ENCODE data around the gene LILRB5.
"Not testable (repeated sequence)": the region's sequence is repeated elsewhere in the genome, so short reads cannot be mapped to it uniquely, and the experiment has no call there.

LILRB5 gene

DNA sequence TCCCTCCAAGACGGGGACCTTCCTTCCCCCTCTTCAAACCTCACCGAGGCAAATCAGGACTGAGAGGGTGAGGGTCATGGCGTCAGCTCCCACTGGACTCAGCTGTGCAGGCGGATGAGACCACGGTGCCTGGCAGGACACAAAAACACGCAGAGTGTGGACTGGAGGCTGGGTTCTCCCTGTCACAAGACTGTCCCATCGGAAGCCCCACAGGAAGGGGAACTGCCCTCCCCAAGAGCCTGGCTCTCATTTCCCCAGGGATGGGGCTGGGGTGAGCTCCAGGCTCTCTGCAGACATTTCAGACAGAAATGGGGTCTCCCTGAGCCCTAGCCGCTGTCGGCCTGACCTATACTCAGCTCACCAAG lies at the start of gene LILRB5:
Gene LILRB5 (minus strand): TSS at position 158 of the 365 bp plus-strand sequence. CDS start 80 bp downstream, at position 78.
- no peak for DNase-seq

DNA sequence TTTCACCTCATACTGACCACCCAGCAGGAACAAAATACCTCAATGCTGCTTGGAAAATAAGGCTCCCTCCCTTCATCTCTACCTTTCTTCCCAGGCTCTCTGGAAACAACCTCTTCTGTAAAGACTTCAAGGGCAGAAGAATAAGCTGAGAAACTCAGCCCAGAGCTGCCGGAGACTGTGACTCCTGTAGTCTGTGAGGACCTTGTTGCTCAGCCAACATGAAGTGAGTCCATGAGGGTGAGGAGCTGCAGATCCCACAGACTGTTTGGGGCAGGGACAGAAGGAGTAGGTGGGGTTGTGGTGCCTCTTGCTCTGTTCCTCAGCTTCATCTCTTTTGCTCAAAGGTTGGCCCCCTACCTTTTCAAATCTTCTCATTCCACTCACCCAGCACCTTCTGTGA lies 48.1 kb upstream of the LILRB5 start:
- no peak for DNase-seq

DNA sequence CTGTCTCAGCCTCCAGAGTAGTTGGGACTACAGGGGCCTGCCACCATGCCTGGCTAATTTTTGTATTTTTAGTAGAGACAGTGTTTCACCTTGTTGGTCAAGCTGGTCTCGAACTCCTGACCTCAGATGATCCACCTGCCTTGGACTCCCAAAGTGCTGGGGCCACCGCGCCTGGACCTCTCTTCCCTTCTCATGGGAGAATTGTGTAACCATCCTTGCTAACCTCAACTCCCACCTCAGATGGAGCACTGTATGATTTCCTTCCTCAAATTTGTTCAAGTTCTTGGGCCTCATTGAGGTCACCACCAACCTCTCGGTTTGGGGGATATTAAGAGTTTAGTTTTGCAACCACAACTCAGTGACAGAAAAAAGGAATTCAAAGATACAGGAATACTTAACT lies 45.2 kb upstream of the LILRB5 start:
- DNase-seq, result no peak

DNA sequence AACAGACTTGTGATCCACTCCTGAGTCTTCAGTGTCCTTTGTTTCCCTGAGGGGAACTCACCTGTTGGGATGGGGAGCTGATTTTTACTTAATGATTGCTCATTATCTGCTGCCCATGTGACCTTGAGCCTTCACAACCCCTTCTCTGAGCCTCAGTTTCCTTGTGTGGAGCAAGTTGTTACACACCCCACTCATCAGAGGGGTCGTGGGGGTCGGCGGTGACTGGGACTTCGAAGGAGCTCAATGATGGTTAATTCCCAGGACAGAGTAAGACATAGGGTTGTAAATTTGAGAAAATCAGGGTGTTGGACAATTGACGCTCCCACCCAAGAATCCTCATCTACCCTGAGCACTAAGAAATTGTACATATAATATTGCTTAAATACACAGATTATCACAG lies 42.4 kb upstream of the LILRB5 start:
- DNase-seq, result no peak

DNA sequence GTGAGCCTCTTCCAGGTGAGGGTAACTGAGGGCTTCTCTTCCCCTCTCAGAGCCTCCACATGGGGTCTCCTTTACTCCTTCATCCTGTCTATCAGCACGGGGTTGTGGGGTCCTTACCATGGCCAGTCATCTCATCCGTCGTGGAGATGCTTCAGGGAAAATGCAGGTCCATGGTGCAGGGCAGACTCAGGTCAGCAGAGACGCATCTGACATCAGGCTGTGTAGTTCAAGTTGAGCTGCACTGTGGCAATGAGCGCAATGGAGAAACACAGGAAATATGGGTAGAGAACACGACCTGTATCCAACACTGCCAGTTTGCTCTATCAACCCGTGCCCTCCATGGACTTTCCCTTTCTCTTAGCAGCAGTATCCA lies 42.0 kb upstream of the LILRB5 start:
- DNase-seq, result no peak

DNA sequence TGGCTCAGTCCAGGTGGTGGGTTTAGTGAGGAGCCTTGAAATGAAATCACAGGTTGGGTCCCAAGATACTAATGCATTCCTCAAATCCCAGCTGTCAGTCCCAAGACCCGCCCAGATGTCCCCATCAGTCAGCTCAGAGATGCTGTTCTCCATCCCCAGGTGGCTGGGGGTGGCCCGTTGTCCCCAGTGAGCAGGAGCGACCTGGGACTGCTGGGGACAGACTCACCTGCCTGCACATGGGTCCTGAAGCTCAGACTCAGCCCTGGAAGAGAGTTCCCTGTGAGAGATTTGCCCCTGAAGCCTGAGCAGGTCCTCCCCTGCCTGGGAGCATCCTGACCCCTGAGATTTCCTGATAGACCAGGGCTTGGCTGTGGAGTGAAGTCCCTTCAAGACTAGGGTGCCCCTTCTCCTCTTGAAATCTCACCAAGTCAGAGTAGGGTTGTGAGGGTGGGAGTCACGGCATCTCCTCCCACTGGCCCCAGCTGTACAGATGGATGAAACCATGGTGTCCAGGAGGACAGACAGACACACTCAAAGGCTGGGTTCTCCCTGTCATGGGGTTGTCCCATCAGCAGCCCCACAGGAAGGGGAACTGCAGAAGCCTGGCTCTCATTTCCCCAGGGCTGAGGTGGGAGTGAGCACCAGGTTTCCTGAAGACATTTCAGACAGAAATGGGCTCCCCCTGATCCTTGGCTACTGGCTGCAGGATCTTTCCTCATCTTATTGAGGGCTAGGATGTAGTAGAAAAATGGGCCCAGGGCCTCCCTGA lies 41.5 kb upstream of the LILRB5 start:
- DNase-seq, result no peak

DNA sequence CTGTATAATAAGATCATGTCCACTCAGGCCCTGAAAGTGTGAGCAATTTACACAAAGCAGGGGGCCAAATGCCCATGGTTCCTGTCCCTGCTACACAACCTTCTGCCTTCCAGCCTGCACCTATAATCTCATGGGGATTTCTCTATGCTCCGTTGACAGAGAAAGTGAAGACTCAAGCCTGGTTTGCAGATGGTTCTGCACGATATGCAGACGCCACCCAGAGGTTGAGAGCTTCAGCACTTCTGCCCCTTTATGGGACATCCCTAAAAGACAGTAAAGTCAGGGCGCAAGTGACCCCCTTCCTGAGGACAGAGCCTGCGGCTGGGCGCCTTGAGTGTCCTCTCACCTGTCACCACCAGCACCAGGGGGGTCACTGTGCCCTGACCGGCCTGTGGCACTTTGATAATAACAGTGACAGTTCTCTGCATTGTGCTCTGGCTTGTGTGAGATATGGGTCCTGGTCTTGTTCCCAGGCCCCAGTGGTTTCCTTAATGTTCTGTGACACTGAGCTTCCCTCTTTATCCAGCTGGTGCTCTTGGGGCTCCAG lies 40.8 kb upstream of the LILRB5 start:
- DNase-seq, result no peak

DNA sequence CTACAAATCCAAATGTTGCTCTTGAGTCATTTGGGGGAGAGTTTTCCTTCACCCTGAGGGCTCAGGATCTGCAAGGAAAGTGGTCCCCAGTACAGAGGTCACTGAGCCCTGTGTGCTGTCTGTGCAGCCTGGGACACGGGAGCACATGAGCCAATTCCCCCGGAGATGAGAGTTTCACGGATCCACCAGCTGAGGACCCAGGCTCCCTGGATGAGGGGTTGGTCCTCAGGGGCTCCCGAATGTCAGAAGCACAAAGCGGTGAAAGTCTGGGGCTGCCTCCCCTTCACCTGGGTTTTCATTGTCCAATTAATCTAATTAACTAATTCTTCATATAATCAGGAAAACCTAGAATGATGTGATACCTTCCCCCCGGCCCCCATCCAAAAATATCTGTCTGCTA lies 37.5 kb upstream of the LILRB5 start:
- no peak for DNase-seq

DNA sequence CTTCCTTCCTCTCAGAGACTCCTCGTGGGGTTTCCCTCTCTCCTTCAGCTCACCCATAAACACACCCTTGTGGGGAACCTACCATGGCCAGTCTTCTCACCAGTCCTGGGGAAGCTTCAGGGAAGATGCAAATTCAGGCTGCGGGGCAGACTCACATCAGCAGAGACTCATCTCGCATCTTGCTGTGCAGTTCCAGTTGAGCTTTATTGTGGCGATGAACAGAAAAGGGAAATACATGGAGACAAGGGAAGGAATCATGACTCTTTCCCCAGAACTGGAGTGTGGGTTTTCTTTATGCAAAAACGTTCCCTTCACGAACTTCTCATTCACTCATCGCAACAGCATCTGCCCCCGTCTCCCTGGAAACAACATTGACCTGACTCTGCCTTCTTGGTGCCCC lies 32.1 kb upstream of the LILRB5 start:
- not testable (repeated sequence) for DNase-seq

DNA sequence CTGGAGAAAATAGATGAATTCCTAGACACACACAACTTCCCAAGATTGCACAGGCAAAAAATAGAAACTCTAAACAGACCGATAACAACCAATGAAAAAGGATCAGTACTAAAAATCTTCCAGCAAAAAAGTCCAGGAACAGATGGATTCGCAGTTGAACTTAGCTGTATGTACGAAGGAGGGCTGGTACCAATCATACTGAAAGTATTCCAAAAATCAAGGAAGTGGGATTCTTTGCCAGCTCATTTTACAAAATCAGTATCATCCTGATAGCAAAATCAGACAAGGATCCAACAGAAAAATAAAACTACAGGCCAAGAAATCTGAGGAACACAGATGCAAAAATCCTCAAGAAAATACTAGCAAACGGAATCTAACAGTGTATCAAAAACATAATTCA lies 30.4 kb upstream of the LILRB5 start:
- DNase-seq, result no peak

DNA sequence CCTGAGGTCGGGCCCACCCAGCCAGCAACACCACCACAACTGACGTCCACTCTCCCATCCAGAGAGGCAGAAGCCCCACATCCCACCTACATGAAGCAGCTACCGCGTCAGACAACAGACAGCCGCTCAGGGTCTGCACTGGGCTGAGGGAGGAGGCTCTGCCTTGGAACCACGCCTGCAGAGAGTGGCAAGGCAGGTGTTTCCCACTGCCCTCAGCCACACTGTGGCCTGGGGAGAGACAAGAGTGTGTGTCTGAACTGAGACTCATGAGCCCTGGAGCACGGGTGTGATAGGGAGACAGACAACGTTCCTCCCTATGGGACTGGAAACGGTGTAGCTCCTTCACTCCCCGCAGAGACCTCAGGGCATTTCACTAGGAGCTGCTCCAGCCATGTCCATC lies 29.2 kb upstream of the LILRB5 start:
- DNase-seq, result not testable (repeated sequence)

DNA sequence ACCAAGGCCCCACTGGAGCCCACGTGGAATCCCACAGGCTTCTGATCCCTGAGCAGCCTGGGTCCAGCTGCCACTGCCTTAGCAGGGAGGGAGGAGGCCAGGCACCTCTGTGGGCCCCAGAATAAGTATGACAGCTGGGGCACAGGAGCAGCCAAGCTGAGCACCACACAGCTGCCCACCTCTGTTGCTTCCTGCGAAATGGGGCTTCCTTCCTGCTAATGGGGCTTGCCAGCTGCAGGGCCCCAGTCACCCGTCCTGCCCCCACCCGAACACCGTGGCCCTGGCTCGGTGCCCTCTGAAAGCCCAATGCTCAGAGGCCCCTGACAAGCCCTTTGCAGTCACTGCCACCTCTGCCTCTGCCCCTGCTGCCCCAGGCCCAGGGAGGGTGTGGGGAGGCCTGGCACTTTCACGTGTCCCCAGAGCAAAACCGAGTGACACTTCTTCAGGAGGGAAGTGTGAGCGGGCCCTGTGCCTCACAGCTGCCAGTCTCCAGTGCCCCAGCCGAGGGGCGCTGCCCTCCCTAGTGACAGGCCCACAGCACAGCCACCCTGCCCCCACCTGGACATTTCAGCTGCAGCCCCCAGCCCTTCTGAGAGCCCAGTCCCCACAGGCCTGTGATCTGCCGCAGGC lies 28.5 kb upstream of the LILRB5 start:
- not testable (repeated sequence) for DNase-seq

DNA sequence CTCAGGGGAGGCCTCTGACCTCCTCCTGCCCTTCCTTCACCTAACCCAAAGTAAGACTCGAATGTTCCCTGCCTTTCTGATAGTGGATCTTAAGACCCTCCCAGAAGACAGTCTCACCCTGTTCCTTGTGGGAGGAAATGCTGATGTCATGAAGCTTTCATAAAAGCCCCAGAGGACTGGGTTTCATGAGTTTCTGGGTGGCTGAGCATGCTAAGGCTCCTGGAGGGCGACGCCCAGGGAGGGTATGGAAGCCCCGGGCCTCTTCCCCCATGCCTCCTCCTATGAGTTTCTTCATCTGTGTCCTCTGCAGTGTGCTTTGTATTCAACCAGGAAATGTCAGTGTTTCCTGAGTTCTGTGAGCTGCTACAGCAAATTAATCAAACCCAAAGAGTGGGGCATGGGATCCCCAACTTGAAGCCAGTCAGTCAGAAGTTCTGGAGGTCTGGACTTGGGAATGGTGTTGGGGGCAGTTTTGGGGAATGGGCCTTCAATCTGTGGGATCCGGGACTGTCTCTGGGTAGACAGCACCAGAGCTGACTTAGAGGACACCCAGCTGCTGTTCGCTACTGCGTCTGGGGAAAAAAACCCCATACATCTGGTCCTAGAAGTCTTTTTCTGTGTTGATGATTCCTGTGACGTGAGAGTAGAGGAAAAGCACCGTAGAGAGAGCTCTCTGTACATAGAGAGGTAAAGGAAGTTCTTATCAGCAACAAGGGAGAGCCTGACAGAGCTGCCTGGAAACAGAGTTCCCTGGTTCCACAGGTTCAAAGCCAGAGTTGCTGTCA lies 25.8 kb upstream of the LILRB5 start:
- no peak for DNase-seq

DNA sequence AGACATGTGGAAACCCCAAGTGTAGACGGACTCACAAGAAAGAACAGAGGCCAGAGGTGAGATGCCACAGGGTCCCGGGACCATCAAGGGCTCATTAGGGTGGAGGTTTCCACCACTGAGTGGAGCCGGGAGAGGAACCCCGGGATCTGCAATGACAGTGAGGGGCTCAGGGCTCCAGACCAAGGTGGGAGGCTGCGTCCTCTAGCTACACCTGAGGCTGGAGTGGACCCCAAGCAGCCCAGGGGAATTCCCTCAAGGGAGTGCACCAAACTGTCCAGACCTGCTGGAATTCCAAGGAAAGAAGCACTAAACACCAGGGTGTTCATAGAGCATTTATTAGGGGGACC lies 24.6 kb upstream of the LILRB5 start:
- DNase-seq, result not testable (repeated sequence)

DNA sequence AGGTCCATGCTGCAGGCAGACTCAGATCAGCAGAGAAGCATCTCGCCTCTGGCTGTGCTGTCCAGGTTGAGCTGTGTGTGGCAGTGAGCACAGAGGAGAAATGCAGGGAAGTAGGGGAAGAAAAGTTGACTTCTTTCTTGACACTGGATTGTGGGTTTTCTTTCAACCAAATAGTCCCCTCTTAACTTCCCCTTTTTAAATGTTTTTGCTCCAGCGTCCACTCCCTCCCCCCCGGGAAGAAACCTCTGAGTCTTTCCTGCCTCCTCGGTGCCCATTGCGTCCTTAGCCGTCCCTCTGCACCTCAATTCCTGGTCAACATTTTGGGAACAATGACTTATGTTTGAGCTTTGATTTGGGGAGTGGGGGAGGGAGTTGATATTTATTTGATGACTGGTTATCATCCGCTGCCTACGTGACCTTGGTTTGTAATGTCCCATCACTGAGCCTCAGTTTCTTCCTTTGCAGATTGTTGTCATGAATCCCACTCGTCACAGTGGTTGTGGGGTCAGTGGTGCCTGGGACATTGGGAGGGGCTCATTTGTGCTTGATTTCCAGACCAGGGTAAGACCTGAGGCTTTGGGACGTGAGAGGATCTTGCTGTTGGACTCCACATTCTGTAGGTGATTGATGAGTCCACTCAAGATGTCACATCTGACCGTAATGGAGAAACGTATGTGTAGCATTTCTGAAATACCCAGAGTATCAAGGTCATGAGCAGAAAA lies 24.1 kb upstream of the LILRB5 start, which contains the start of gene LILRB2:
Gene LILRB2 (minus strand): TSS at position 104 of the 722 bp plus-strand sequence. CDS start 614 bp downstream, outside the sequence.
- DNase-seq, result no peak

DNA sequence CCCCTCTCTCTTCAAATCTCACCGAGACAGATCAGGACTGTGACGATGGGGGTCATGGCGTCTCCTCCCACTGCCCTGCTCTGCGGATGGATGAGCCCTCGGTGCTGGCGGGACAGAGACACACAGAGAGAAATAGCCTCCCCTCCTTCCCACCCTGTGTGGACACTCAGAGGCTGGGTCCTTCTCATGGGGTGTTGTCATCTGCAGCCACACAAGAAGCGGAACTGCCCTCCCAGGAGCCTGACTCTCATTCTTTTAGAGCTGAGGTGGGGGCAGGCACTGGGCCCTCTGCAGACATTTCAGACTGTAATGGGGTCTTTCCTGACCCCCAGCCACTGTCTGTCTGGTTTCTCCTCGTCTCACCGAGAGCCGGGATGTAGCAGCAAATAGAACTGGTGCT lies 23.4 kb upstream of the LILRB5 start:
- not testable (repeated sequence) for DNase-seq

DNA sequence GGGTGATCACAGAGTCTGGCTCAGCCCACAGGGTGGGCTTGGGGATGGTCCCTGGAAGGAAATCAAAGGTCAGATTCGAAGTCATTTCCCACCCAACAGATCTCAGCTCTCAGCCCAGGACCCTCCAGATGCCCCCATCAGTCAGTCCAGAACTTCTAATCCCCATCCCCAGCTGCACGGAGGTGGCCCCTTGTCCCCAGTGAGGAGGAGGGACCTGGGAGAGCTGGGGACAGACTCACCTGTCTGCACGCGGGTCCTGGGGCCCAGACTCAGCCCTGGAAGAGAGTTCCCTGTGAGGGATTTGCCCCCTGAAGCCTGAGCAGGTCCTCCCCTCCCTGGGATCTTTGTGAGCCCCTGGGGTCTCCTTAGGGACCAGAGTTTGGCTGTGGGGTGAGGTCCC lies 23.0 kb upstream of the LILRB5 start:
- DNase-seq, result not testable (repeated sequence)

DNA sequence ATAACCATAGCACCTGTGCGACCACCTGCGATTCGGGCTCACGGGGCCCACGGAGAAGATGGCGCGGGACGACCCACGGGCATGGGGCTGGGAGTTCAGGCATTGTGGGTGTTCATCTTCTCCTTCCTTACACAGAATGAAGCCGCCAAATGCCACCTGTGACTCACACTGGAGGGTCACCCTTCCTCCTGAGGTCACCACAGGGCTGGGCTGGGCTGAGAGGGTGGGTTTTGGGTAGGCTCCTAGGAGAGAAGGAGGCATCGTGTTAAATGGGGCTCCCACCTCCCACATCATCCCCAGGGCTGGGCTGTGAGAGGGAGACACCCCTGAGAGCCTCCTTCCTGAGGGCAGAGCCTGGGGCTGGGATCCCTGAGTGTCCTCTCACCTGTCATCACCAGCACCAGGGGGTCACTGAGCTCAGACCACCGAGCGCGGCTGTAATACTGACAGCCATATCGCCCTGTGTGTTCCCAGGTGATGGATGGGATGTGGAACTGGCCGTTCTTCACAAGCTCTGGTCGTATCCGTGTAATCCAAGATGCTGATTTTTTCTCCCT lies 22.4 kb upstream of the LILRB5 start:
- no peak for DNase-seq

DNA sequence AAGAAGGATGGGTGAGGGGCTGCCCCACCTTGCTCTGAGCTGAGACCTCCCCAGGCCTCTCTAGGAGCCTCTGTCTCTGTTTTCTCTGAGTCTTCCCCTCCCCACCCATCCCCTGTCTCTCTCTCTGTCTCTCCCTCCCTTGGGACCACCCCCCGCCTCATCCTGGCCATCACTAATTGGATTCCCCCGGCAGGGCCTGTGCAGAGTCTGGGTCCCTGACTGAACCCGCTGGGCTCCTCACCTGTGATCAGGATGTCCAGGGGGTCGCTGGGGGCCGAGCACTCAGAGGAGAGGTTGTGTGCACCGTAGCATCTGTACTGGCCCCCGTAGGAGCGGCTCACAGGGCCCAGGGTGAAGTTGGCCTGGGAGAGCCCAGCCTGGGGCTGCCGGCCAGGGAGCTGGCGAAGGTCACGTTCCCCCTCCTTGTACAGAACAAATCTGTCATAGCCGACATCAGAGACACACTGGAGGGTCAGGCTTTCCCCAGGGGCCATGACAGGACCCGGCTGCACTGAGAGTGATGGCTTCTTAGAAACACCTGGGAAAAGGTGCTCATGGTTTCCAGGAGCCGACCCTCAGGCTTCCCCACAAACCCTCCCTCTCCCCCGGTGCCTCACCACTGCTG lies 21.6 kb upstream of the LILRB5 start:
- DNase-seq, result not testable (repeated sequence)

DNA sequence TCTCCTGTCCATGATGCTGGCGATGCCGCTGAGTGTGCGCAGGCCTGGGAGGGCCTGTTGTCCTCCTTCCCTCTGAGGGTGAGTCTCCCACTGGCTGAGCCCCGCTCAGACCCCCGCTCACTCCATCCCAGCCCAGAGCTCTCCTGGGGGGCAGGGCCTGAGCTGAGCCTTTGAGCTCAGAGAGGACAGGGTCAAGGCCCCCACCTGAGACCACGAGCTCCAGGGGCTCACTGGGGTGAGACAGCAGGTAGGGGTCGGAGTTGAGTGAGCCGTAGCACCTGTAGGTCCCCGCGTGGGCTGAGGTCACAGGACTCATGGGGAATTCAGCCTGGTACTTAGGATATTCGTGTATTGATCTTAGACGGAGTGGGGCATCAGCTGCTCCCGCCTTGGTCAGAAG lies 21.0 kb upstream of the LILRB5 start:
- not testable (repeated sequence) for DNase-seq

DNA sequence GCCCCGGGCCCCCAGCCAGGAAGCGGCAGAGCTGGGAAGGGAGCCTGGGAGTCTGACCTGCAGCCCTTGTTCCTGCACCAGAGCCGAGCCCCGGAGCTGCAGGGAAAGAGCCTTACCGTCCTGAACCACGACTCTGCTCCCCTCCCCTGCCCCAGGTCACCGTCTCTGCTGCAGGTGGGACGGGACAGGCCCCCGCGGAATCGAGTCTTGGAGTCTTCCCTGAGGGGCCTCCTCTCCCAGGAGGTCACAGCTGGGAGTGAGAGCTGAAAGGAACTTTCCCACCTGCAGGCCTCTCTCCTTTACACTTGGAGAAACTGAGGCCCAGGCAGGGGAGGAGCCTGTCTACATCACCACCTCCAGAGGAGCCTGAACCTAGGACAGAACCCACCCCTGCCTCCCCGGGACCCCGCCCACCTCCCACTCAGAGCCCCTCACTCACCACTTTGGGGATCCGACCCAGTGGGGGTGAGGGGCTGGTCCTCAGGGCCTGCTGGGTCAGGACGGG lies 20.1 kb upstream of the LILRB5 start:
- DNase-seq, result not testable (repeated sequence)

DNA sequence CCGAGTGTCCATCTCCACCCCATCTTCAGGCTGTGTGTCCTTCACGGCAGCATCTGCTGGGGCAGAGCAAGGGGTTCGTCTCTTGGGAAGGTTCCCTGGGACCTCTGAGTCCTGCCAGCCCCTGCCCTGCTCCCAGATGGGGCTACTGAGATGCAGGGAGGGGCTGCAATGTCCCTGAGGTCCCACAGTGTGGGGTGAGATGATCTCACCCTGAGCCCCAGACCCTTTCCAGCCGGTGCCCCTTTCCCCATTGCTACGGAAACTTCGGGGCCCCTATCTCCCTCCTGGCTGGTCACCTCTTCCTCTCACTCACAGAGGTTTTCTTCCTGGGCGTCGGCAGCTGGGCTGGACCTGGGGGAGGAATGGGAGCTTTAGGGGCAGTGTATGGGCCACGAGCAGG lies 18.9 kb upstream of the LILRB5 start:
- DNase-seq, result no peak

Data from NCI-H187 treated with DMSO at 0.1 percent for 48 hours (cell line).